Measurements from ENCODE around the gene MAPK12.
"Not testable (repeated sequence)": the region's sequence is repeated elsewhere in the genome, so short reads cannot be mapped to it uniquely, and the experiment has no call there.

The MAPK12 gene

DNA sequence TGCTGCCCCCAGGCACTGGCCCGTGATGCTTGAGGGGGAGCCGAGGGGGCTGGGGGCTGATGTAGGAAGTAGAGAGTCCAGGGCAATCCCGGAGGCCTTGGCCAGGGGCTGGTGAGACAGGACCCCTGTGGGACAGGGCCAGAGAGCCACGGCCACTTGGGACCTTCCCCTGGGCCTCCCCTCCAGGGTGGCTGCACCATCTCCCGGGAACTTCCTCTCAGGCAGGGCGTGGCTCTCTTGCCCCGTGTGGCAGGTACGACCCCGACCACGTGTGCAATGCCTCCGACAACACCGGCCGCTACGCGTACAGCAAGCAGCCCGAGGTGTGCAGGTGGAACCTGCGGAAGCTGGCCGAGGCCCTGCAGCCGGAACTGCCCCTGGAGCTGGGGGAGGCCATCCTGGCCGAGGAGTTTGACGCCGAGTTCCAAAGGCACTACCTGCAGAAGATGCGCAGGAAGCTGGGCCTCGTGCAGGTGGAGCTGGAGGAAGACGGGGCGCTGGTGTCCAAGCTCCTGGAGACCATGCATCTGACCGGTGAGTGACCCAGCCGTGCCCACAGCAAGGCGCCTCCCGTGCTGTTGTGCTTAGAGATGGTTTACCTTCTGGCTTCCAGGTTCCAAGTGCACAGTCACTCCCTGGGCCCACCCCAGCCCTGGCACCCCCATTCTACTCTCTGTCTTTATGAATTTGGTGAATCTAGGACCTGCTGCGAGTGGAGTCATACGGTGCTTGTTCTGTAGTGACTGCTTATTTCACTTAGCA, 50.9 kb downstream of the MAPK12 start:
- DNase-seq = no peak

DNA sequence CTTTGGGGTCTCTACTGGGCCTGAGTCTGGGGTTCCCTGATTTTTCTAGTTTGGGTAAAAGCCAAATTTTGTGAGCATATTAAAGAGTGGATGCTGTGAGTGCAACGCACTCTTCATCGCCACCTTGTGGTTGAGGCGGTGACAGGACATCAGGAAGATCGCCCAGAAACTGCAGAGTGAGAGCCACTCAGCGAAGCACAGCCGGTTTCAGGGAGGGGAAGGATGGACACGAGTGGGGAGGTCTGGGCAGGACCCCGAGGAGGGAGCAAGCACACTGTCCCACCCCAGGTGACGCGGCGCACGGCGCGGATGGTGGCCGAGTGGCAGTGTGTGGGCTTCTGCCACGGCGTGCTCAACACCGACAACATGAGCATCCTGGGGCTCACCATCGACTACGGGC, 51.6 kb downstream of the MAPK12 start:
- DNase-seq = peak in 1 of 2 experiments; percentile 54

DNA sequence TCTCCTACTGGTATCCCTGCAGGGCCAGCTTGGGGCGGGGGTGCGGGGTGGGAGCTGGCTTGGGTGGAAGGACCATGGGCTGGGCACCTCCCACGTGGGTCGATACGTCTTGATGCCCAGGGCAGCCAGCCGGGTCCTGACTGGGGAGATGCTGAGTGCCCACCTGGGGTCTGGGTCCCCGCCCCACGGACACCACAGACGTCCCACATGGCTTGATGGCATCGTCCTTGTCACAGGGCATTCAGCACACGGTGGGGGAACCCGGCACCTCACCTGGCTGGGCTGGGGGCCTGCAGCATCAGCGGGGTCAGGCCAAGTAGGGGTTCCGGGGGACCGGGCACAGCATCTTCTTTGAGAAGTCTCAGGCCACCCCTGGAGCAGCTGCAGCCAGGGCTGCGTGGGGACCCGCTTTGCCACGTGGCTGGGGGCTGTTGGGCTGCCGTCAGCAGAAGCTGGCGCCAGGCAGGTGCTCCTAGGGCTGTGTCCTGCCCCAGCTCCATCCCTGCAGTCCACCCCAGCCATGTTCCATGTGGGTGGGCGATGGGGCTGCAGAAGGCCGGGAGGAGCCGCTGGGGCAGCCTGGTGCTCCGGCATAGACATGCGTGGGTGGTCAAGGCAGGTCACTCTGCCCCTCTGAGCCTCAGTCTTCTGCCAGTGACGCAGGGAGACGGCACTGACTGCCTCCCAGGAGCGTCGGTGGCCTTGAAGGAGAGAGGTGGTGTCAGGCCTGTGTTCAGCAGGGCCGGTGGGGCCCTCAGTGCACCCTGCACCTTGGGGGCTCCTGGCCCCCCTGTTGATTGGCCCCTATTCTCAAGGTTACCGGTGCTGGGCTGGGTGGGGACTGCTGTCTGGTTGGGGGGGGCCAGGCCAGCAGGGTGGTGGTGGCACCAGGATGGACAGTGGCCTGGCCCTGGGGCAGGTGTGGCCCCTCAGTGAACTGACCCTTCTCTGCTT, 52.3 kb downstream of the MAPK12 start:
- no peak for DNase-seq

DNA sequence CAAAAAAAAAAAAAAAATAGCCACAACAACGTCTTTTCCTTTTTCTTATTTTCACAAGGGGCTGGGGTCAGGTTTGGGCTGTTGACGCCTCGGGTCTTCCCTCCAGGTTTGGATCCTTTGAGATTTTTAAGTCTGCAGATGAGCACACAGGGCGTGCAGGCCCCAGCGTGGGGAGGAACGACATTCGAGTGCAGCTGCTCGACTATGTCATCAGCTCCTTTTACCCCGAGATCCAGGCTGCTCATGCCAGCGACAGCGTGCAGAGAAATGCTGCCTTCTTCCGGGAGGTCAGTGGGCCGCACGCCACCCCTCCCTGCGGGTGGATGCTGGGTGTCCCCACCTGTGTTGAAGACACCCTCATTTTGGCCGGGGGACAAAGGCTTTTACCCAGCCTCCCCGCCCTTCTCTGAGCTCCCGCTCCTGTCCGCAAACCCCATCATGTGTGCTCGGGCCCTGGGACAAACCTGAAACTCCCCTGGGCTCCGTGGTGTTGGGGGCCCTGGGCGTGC, 53.0 kb downstream of the MAPK12 start:
- no peak for DNase-seq

DNA sequence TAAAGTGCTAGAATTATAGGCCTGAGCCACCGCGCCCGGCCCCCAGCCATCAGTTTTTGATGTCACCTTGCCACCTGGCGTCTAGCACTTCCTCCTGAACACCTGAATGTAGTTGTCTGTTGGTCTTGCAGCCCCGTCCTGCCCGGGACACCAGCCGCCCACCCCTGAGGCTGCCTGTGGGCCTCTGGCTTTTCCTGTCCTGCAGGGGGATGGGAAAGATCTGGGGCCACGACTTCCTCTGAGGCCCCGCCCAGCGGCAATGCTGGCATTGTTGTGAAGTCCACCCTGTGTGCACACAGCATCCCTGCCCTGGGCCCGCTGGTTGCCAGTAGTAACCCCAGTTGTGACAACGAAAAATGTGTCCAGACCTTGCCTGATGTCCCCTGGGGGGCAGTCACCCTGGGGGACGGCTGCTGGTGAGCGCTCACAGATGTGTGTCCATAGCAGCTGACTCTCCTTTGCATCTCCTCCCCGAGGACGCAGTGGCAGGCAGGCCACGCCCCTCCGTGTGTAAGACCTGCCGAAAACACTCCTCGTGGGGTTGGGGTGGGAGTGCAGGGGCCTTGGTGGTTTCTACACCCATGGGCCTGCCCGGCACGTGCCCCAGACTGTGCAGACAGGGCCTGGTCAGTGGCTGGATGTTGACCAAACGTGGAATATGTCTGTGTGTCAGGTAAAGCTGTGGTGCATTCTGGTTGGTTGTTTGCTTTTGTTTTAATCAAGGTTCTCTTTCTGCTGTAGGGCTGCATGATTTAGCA, 53.9 kb downstream of the MAPK12 start:
- no peak for DNase-seq

DNA sequence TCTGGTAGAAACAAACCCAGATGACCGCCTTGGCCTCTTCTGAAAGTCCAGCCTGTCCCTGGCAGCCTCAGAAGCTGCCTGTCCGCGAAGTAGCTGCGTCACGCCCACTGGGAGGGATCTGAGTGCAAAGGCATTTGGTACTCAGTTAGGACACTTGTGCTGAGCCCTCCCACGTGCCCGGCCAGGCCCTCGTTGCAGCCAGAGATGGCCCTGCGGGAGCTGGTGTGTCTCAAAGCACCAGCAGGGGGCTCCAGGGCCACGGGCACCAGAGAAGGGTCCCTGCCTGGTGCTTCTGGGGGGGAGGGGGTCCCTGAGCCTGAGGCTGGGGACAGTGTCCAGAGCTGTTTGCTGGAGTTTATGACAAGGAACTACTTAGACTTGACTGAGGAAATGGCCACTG, 54.9 kb downstream of the MAPK12 start:
- DNase-seq = peak in 1 of 2 experiments; percentile 38

DNA sequence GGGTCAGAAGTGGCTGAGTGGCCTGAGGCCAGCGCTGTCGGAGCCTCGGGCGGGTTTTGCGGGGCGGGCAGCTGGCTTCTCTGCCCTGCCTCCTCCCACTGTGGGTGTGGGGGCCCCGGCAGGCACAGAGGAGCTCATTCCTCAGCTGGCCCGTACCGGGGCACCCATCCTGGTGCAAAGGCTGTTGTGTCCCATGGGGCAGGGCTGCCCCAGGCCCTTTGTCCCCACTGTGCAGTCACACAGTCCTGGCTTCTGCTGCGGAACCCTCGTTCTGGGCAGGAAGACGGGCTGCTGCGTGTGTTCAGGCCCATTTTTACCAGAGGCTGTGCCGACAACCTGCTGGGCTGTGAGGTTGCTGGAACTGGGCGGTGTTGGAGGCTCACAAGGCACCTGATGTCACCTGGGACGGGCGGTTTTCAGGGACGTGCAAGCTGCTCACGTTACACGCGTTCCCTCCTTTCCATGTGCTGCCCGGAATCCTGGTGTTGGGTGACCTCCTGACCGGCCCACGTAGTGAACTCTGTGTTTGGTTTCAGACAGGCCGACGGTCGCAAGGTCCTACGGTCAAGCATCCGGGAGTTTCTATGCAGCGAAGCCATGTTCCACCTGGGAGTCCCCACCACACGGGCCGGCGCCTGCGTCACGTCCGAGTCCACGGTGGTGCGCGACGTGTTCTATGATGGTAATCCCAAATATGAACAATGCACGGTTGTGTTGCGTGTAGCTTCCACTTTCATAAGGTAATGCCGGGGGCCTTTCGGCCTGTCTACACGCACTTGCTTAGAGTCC, 55.5 kb downstream of the MAPK12 start:
- no peak for DNase-seq

DNA sequence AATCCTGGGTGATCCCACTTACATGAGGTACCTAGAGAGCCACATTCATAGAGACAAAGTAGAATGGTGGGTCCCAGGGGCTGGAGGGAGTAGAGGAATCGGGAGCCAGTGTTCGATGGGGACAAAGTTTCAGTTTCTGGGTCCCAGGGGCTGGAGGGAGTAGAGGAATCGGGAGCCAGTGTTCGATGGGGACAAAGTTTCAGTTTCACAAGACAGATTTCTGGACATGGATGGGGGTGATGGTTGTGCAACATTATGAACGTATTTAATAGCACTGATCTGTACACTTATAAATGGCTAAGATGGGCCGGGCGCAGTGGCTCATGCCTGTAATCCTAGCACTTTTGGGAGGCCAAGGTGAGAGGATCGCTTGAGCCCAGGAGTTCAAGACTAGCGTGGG, 56.5 kb downstream of the MAPK12 start:
- not testable (repeated sequence) for DNase-seq

DNA sequence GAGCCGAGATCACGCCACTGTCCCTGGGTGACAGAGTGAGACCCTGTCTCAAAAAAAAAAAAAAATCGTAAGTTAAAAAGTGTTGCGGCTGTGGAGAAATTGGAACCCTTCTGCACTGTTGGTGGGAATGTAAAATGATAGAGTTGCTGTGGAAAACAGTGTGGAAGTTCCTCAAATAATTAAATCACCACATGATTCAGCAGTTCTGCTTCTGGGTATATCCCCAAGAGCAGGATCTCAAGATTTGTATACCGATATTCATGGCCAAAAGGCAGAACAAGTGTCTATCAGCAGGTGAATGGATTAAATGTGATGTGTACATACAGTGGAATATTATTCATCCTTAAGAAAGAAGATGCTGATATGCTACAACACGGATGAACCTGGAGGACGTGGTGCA, 56.9 kb downstream of the MAPK12 start:
- DNase-seq = no peak

DNA sequence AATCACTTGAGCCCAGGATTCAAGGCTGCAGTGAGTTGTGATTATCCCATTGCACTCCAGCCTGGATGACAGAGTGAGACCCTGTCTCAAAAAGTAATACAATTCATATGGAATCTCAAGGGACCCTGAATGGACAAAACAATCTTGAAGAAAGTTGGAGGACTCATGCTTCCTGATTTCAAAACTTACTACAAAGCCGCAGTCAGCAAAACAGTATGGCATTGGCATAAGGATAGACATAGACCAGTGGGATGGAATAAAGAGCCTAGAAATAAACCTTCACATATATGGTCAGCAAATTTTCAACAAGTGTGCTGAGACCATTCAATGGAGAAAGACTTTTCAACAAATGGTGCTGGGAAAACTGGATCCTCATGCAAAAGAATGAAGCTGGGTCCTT, 58.2 kb downstream of the MAPK12 start:
- DNase-seq = no peak
